ENCODE measurements around the gene HSBP1L1.

GRCh38 chr18:79928563-79928960 lies 35.9 kb upstream of the HSBP1L1 start:
- TF ChIP-seq POLR2A (IDR thresholded peaks at IDR 0.05; ENCODE audit: low read length): no peak
- TF ChIP-seq GATA1 (IDR thresholded peaks at IDR 0.05; ENCODE audit: low read depth, low read length): no peak
